Endodermal cell (in vitro differentiated cells): ENCODE data around the gene HAUS1. TPM values are rescaled to one million over a fixed set of nuclear protein-coding genes. Genes with fewer than 3 reads are reported as not detected.

Experiments used
- DNase-seq: peaks from one replicate; pipeline ENCODE4 v3.0.0-alpha.2; 2017
- H3K27ac ChIP-seq: 2 replicates; pipeline ENCODE4 v1.5.1; 2013; ENCODE audit warnings: mild to moderate bottlenecking, low read depth, low read length, moderate library complexity
- H3K27me3 ChIP-seq: 2 replicates; pipeline ENCODE4 v1.6.1; 2013; ENCODE audit warnings: mild to moderate bottlenecking, low read length, moderate library complexity; ENCODE audit not compliant: insufficient read depth, control insufficient read depth, poor library complexity, severe bottlenecking
- H3K36me3 ChIP-seq: 2 replicates; pipeline ENCODE4 v1.7.0; 2013; ENCODE audit warnings: mild to moderate bottlenecking, low read length, moderate library complexity; ENCODE audit not compliant: control insufficient read depth, insufficient read depth
- H3K4me1 ChIP-seq: one replicate; pipeline ENCODE4 v1.7.0; 2013; ENCODE audit warnings: low read length; ENCODE audit not compliant: control insufficient read depth, insufficient read depth
- H3K4me3 ChIP-seq: 2 replicates; pipeline ENCODE4 v1.5.1; 2013; ENCODE audit warnings: mild to moderate bottlenecking, low read length, moderate library complexity
- H3K9ac ChIP-seq: 2 replicates; pipeline ENCODE4 v1.6.1; 2013; ENCODE audit warnings: mild to moderate bottlenecking, low read length, moderate library complexity; ENCODE audit not compliant: poor library complexity, severe bottlenecking; ENCODE audit errors: extremely low read depth
- H3K9me3 ChIP-seq: 2 replicates; pipeline ENCODE4 v1.6.1; 2013; ENCODE audit warnings: mild to moderate bottlenecking, low read length, moderate library complexity; ENCODE audit not compliant: control insufficient read depth
- H3K27ac Mint-ChIP-seq: 2 replicates; pipeline ENCODE4 v1.8.0; 2020; ENCODE audit warnings: mixed read lengths
- H3K27me3 Mint-ChIP-seq: 2 replicates; pipeline ENCODE4 v1.8.0; 2021; ENCODE audit warnings: mild to moderate bottlenecking, mixed read lengths; ENCODE audit not compliant: insufficient read depth
- H3K36me3 Mint-ChIP-seq: 2 replicates; pipeline ENCODE4 v1.8.0; 2020; ENCODE audit warnings: low read depth, mixed read lengths
- H3K4me1 Mint-ChIP-seq: 2 replicates; pipeline ENCODE4 v1.8.0; 2020; ENCODE audit warnings: mixed read lengths
- H3K4me3 Mint-ChIP-seq: 2 replicates; pipeline ENCODE4 v1.8.0; 2020; ENCODE audit warnings: mild to moderate bottlenecking, moderate library complexity, mixed read lengths
- H3K9me3 Mint-ChIP-seq: 2 replicates; pipeline ENCODE4 v1.8.0; 2020; ENCODE audit warnings: mild to moderate bottlenecking, mixed read lengths
- WGBS, 2 experiments: methylation state at CpG; one replicate each; pipeline versions ENCODE4 v1.1.5 to v1.1.7; 2013; ENCODE audit warnings: missing lambda C conversion rate in 2 of 2, mixed read lengths in 1 of 2; ENCODE audit not compliant: insufficient coverage in 1 of 2, insufficient read length in 1 of 2; 5-methylcytosine and 5-hydroxymethylcytosine counted together
- total RNA-seq, 2 donors: library from RNA; stranded (reverse); fragmentation: NEBNext Ultra II Directional in 1 of 2; extraction: Animal tissue kit (Norgen Biotek cat#: 25700) in 1 of 2; gene quantifications; 2 replicates in 1 of 2; 3 replicates in 1 of 2; pipeline ENCODE4 v1.2.1, GENCODE V29; 2021
- TF ChIP-seq, protein P1 (sequence below): fragments of 200-600 bp; sonication (generic); conservative IDR thresholded peaks from 2 replicates; pipeline ENCODE4 v1.5.0; 2021; ENCODE audit warnings: antibody characterized with exemption, mild to moderate bottlenecking

Gene HAUS1
- total RNA-seq, 2 donors from 2014 or later, result 80.1 to 130 TPM

DNA sequence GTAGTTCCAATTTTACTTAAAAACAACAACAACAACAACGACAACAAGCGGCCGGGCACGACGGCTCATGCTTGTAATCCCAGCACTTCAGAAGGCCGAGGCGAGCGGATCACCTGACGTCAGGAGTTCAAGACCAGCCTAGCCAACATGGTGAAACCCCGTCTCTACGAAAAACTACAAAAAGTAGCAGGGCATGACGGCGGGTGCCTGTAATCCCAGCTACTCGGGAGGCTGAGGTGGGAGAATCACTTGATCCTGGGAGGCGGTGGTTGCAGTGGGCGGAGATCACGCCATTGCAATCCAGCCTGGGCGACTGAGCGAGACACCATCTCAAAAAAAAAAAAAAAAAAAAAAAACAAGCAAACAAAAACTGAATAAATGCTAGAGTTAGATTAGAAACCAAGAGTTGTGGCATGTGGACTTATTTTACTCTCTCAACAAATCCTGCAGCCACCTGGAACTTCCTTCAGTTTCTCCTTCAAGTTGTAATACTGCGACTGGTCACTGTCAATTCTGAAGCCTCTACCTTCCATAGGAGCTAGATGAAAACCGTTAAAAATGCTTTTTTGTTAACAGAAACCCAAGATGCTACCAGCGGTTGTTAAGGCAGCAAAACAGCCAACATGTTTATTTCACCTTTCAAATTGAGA, 7.4 kb upstream of the HAUS1 start:
- Histone ChIP-seq H3K36me3 (peaks cover 40% of the 10 kb centered on the region), H3K27me3 (no peaks in the 10 kb centered on the region), H3K9me3 (peaks cover under 1% of the 10 kb centered on the region), H3K4me1 (no peaks in the 10 kb centered on the region), H3K9ac (peak overlapping the region; percentile 95), H3K4me3 (peak overlapping the region; percentile 97), H3K27ac (no peak overlapping the region)
- Mint-ChIP-seq H3K4me3 (peak overlapping the region; percentile 98), H3K27me3 (no peaks in the 10 kb centered on the region), H3K36me3 (peaks cover 40% of the 10 kb centered on the region), H3K4me1 (peaks cover 15% of the 10 kb centered on the region), H3K9me3 (no peaks in the 10 kb centered on the region), H3K27ac (peak overlapping the region; percentile 98)
- peak; percentile 47 for DNase-seq
- WGBS, 2 experiments, result 48 to 62% methylated on average over 11 to 19 of the region's 22 CpGs
- TF ChIP-seq, protein P1, sequence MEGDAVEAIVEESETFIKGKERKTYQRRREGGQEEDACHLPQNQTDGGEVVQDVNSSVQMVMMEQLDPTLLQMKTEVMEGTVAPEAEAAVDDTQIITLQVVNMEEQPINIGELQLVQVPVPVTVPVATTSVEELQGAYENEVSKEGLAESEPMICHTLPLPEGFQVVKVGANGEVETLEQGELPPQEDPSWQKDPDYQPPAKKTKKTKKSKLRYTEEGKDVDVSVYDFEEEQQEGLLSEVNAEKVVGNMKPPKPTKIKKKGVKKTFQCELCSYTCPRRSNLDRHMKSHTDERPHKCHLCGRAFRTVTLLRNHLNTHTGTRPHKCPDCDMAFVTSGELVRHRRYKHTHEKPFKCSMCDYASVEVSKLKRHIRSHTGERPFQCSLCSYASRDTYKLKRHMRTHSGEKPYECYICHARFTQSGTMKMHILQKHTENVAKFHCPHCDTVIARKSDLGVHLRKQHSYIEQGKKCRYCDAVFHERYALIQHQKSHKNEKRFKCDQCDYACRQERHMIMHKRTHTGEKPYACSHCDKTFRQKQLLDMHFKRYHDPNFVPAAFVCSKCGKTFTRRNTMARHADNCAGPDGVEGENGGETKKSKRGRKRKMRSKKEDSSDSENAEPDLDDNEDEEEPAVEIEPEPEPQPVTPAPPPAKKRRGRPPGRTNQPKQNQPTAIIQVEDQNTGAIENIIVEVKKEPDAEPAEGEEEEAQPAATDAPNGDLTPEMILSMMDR, result no peak

DNA sequence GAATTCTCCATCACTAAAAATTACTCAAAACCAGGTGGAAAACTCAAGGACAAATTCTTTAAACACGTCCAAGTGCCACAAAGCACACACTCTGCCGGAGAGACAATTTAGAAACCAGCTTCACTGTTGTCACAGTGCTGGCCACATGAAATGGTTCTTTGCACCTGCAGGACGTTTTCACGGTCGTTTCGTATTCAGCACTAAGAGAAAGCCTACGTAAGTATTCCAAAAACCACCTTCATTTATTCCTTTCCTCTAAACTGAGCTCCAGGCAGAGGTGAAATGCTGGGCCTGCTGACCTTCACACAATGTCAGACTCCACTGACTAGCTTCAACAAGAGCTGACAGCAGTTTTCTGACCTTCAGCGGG, 6.8 kb upstream of the HAUS1 start:
- peaks cover 35% of the 10 kb centered on the region for H3K36me3 ChIP-seq
- H3K27me3 Mint-ChIP-seq, result no peaks in the 10 kb centered on the region
- H3K4me1 ChIP-seq, result no peaks in the 10 kb centered on the region
- peak overlapping the region; percentile 98 for H3K4me3 Mint-ChIP-seq
- peak overlapping the region; percentile 98 for H3K27ac Mint-ChIP-seq
- peaks cover 15% of the 10 kb centered on the region for H3K4me1 Mint-ChIP-seq
- peaks cover 35% of the 10 kb centered on the region for H3K36me3 Mint-ChIP-seq
- peak overlapping the region; percentile 97 for H3K4me3 ChIP-seq
- 0 to 2% methylated on average over 7 to 8 of the region's 8 CpGs for WGBS, 2 experiments
- no peaks in the 10 kb centered on the region for H3K9me3 Mint-ChIP-seq
- peak overlapping the region; percentile 88 for H3K27ac ChIP-seq
- no peak for DNase-seq
- H3K27me3 ChIP-seq, result no peaks in the 10 kb centered on the region
- no peaks in the 10 kb centered on the region for H3K9me3 ChIP-seq
- H3K9ac ChIP-seq, result peak overlapping the region; percentile 95
- TF ChIP-seq, protein P1, result no peak

- Mint-ChIP-seq H3K27ac (peak within 1 kb of the TSS; percentile 98), H3K9me3 (no peaks in the 10 kb centered on the region), H3K27me3 (no peaks in the 10 kb centered on the region), H3K36me3 (peaks cover 29% of the 10 kb centered on the region), H3K4me3 (peak within 1 kb of the TSS; percentile 98), H3K4me1 (peaks cover 15% of the 10 kb centered on the region)
- 0% methylated on average over 28 to 48 of the region's 53 CpGs for WGBS, 2 experiments
- peak within 1 kb of the TSS; percentile 97 for H3K4me3 ChIP-seq
- peak; percentile 94 for DNase-seq
- H3K27me3 ChIP-seq, result no peaks in the 10 kb centered on the region
- TF ChIP-seq, protein P1, result no peak
- no peaks in the 10 kb centered on the region for H3K9me3 ChIP-seq
- H3K4me1 ChIP-seq, result no peaks in the 10 kb centered on the region
- peak within 1 kb of the TSS; percentile 95 for H3K9ac ChIP-seq
- peak within 1 kb of the TSS; percentile 88 for H3K27ac ChIP-seq
- H3K36me3 ChIP-seq, result peaks cover 29% of the 10 kb centered on the region
These were observed 6.2 kb upstream of the HAUS1 start, which contains the start of gene ATP5F1A for GRCh38 chr18:46097801-46098615. TSS of gene ATP5F1A (minus strand) at chr18:46098296. CDS start at chr18:46098231, 65 bp downstream.
